Measurements from ENCODE around the gene TFAP2A. TPM values are rescaled to one million over a fixed set of nuclear protein-coding genes. Genes with fewer than 3 reads are reported as not detected.

The TFAP2A gene
- total and polyA plus RNA-seq, 11 donors, result 0.11 to 1.4 (median 0.30) TPM; not detected in 1

DNA sequence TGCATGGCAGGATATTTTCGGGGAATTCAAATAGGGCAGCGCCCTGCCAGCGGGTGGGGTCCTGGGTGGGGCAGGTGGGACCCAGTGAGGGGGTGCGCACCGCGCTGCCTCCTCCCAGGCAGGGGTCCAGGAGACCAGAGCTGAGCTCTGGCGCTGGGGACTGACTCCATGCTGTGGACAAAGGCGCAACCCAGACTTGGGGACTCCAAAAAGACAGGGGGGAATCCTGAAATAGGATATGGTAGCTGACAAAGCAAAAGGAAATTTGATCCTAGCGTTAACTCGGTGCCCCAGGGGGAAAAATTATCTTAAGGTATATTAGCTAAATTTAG, 23.6 kb downstream of the TFAP2A start:
- Histone ChIP-seq H3K9me3 (no peaks in the 10 kb centered on the region), H3K27me3 (peaks cover 51 to 100% (median 99%) of the 10 kb centered on the region in 9 donors), H3K36me3 (no peaks in the 10 kb centered on the region), H3K27ac (no peak overlapping the region), H3K4me3 (no peak overlapping the region), H3K4me1 (peaks cover 0 to 9% (median 0%) of the 10 kb centered on the region in 12 donors)
- ATAC-seq (no peak), DNase-seq (no peak)
- WGBS, 4 donors, result 5 to 7% (median 6%) methylated on average over 8 to 10 of the region's 10 CpGs
- intact Hi-C loops (cut with DNase I), result no loop called here
- TF ChIP-seq, protein P1, sequence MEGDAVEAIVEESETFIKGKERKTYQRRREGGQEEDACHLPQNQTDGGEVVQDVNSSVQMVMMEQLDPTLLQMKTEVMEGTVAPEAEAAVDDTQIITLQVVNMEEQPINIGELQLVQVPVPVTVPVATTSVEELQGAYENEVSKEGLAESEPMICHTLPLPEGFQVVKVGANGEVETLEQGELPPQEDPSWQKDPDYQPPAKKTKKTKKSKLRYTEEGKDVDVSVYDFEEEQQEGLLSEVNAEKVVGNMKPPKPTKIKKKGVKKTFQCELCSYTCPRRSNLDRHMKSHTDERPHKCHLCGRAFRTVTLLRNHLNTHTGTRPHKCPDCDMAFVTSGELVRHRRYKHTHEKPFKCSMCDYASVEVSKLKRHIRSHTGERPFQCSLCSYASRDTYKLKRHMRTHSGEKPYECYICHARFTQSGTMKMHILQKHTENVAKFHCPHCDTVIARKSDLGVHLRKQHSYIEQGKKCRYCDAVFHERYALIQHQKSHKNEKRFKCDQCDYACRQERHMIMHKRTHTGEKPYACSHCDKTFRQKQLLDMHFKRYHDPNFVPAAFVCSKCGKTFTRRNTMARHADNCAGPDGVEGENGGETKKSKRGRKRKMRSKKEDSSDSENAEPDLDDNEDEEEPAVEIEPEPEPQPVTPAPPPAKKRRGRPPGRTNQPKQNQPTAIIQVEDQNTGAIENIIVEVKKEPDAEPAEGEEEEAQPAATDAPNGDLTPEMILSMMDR (IDR thresholded peaks at IDR 0.05), result no peak

DNA sequence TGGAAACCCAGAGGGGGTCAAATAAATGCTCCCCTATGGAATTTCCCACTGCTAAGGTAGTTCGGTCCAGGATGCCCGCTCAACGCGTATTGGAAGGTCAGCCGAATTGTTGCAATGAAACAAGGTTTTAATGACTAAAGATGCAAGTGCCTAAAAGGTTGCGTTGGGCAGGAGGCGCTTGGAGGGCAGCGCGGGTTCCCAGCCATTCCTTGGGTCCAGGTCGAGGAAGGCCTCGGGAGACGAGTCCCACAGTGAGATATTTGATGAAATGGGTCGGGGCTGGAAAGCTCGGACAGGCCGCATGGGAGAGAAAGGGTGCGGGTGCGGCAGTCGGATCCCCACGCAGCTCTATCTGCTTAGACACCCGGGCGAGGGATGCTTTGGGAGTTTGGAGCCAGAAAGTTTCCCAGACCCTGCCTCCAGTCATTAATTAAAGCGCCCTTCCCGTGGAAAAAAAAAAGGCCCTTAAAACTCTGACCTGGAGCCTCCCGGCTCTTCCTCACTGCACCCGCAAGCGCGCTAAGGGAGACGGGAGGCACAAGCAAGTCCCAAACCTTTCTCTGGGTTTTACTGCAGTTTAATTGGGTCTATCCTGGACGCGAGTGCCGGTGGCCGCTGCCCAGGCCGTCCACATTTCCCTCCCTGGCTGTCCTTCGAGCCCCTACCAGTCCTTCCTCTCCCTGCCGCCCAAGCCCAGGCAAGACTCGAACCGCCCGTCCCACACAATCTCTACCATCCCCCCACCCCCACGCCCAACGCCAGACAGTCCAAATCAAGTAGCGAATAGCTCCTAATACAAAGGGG, 24.2 kb downstream of the TFAP2A start:
- intact Hi-C loops (cut with DNase I), result no loop called here
- H3K36me3 ChIP-seq, result no peaks in the 10 kb centered on the region
- DNase-seq, result no peak
- 5 to 10% (median 5%) methylated on average over 37 to 41 of the region's 41 CpGs for WGBS, 4 donors
- no peaks in the 10 kb centered on the region for H3K9me3 ChIP-seq
- TF ChIP-seq, protein P1 (IDR thresholded peaks at IDR 0.05), result no peak
- TF ChIP-seq POLR2A (IDR thresholded peaks at IDR 0.05), result no peak
- ATAC-seq, result no peak
- H3K27me3 ChIP-seq, result peaks cover 50 to 100% (median 99%) of the 10 kb centered on the region in 9 donors
- peaks cover 0 to 9% (median 0%) of the 10 kb centered on the region in 12 donors for H3K4me1 ChIP-seq
- H3K27ac ChIP-seq, result no peak overlapping the region
- no peak overlapping the region for H3K4me3 ChIP-seq

DNA sequence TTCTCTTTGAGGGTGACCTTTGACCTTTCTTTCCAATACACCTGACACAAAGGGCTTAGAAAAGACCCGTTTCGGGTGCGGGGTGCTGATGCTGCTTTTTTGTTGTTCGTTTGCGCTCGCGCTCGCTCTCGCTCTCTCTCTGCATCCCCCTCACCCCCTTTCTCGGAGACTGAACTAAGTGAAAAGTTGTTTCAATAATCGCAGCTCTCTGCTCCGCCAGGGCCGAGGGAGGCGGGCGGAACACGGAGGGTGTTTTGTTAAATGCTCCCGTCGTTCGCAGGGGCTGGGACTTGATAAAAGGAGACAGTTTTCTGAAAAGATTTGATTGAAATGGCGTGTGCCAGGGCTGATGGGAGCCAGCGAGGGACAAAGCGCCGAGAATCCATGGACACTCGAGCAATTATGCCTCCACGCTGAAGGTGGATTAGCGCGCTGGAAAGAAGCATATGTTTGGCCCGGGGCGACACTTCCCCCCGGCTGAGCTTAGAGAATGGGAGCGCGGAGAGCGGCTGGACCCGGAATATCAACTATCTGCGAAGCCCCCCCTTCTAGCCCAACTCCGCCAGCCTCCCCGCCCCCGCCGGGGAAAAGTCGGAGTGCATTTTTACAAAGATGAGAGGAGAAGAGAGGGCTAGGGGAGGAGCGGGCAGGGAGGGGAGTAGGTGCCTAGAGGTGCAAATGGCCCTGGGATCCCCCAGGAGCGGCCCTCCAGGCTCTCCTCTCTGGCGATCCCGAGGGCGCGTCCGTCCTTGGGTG, 25.0 kb downstream of the TFAP2A start:
- Histone ChIP-seq H3K27ac (no peak overlapping the region), H3K4me1 (peaks cover 0 to 9% (median 0%) of the 10 kb centered on the region in 12 donors), H3K4me3 (no peak overlapping the region), H3K9me3 (no peaks in the 10 kb centered on the region), H3K27me3 (peaks cover 50 to 100% (median 99%) of the 10 kb centered on the region in 9 donors), H3K36me3 (no peaks in the 10 kb centered on the region)
- no peak for ATAC-seq
- no peak for TF ChIP-seq POLR2A (IDR thresholded peaks at IDR 0.05)
- TF ChIP-seq, protein P1 (IDR thresholded peaks at IDR 0.05), result no peak
- intact Hi-C loops (cut with DNase I), result no loop called here
- 4 to 9% (median 6%) methylated on average over 46 to 47 of the region's 47 CpGs for WGBS, 4 donors
- DNase-seq, result no peak

Measured in heart left ventricle (tissue), 16 donors.